ENCODE data around the gene OR4N2. TPM values are rescaled to one million over a fixed set of nuclear protein-coding genes. Genes with fewer than 3 reads are reported as not detected.
A peak's percentile ranks its signal among the peaks of the same experiment; 100 is the strongest.
"Not testable (repeated sequence)": the region's sequence is repeated elsewhere in the genome, so short reads cannot be mapped to it uniquely, and the experiment has no call there.

The OR4N2 gene
- total and polyA plus RNA-seq, 12 donors, result not detected

GRCh38 chr14:19851365-19851764, 47.8 kb downstream of the OR4N2 start:
- intact Hi-C loops (cut with DNase I), result no loop called here
- H3K36me3 ChIP-seq (replicated peaks in 1 of 2), result no peaks in the 10 kb centered on the region

GRCh38 chr14:19866061-19866669, 62.6 kb downstream of the OR4N2 start:
- H3K27ac ChIP-seq; intact Hi-C loops (cut with DNase I); H3K27me3 ChIP-seq; DNase-seq; H3K9me3 ChIP-seq (replicated peaks in 1 of 3); H3K4me1 ChIP-seq (replicated peaks in 1 of 2); H3K4me3 ChIP-seq; H3K36me3 ChIP-seq (replicated peaks in 1 of 2): not testable (repeated sequence)
- WGBS, 4 donors, result 87% methylated on average over 37 to 39 of the region's 39 CpGs; no CpG with 5 or more reads in 1 of the 4 donors

More at GRCh38 chr14:19851365-19851764, 47.8 kb downstream of the OR4N2 start:
- Histone ChIP-seq H3K4me1 (replicated peaks in 1 of 2) (no peaks in the 10 kb centered on the region), H3K4me3 (no peak overlapping the region), H3K27me3 (no peaks in the 10 kb centered on the region), H3K9me3 (replicated peaks in 1 of 3) (no peaks in the 10 kb centered on the region), H3K27ac (no peak overlapping the region)
- TF ChIP-seq CTCF (IDR thresholded peaks at IDR 0.05), result no peak
- TF ChIP-seq POLR2A (IDR thresholded peaks at IDR 0.05), result no peak
- DNase-seq, result no peak

GRCh38 chr14:19873178-19873577, 69.6 kb downstream of the OR4N2 start:
- Histone ChIP-seq H3K27ac (no peak overlapping the region), H3K4me1 (replicated peaks in 1 of 2) (no peaks in the 10 kb centered on the region), H3K4me3 (no peak overlapping the region), H3K36me3 (replicated peaks in 1 of 2) (no peaks in the 10 kb centered on the region), H3K9me3 (replicated peaks in 1 of 3) (no peaks in the 10 kb centered on the region), H3K27me3 (no peaks in the 10 kb centered on the region)
- intact Hi-C loops (cut with DNase I), result no loop called here
- DNase-seq, result no peak
- 20 to 34% (median 29%) methylated on average over 6 of the region's 6 CpGs for WGBS, 4 donors
- no peak for TF ChIP-seq CTCF (IDR thresholded peaks at IDR 0.05)
- TF ChIP-seq POLR2A (IDR thresholded peaks at IDR 0.05), result no peak

- H3K27me3 ChIP-seq, result no peaks in the 10 kb centered on the region
- no peaks in the 10 kb centered on the region for H3K9me3 ChIP-seq (replicated peaks in 1 of 3)
- TF ChIP-seq POLR2A (IDR thresholded peaks at IDR 0.05) (no peak), CTCF (IDR thresholded peaks at IDR 0.05) (no peak)
- no peak within 1 kb of the TSS for H3K27ac ChIP-seq
- no peak within 1 kb of the TSS for H3K4me3 ChIP-seq
- H3K4me1 ChIP-seq (replicated peaks in 1 of 2), result no peaks in the 10 kb centered on the region
- H3K36me3 ChIP-seq (replicated peaks in 1 of 2), result no peaks in the 10 kb centered on the region
- no peak for DNase-seq
- intact Hi-C loops (cut with DNase I), result no loop called here
- WGBS, 4 donors, result 45 to 59% (median 52%) methylated on average over 2 of the region's 2 CpGs
Measured at GRCh38 chr14:19874842-19875241, 71.3 kb downstream of the OR4N2 start, which contains the start of gene OR4K2. Gene OR4K2 (plus strand): TSS chr14:19875142. CDS start chr14:19876268, 1,126 bp downstream.

GRCh38 chr14:19878029-19878642, 74.6 kb downstream of the OR4N2 start:
- intact Hi-C loops (cut with DNase I), result no loop called here
- H3K36me3 ChIP-seq (replicated peaks in 1 of 2), result no peaks in the 10 kb centered on the region
- no peak overlapping the region for H3K27ac ChIP-seq
- TF ChIP-seq CTCF (IDR thresholded peaks at IDR 0.05), result peak in 5 of 6 experiments; percentile 17 to 66 (median 45)
- TF ChIP-seq POLR2A (IDR thresholded peaks at IDR 0.05), result no peak
- H3K9me3 ChIP-seq (replicated peaks in 1 of 3), result no peaks in the 10 kb centered on the region
- DNase-seq, result no peak
- H3K4me1 ChIP-seq (replicated peaks in 1 of 2), result no peaks in the 10 kb centered on the region
- H3K4me3 ChIP-seq, result no peak overlapping the region
- H3K27me3 ChIP-seq, result no peaks in the 10 kb centered on the region

Data from adrenal gland (tissue), 12 donors.